B cell (primary cell): ENCODE data around the gene EYS.

Experiments
- EZH2 ChIP-seq: IDR thresholded peaks from 2 replicates; pipeline ENCODE4 v1.6.1; 2012; ENCODE audit warnings: borderline replicate concordance, low read depth, mild to moderate bottlenecking, moderate library complexity, low read length; ENCODE audit not compliant: insufficient read depth, poor library complexity, severe bottlenecking
- TF ChIP-seq, protein P1 (sequence below): fragments of 200-600 bp; IDR thresholded peaks from one replicate; pipeline ENCODE4 v1.8.0; 2022; ENCODE audit warnings: antibody characterized with exemption, mild to moderate bottlenecking

DNA sequence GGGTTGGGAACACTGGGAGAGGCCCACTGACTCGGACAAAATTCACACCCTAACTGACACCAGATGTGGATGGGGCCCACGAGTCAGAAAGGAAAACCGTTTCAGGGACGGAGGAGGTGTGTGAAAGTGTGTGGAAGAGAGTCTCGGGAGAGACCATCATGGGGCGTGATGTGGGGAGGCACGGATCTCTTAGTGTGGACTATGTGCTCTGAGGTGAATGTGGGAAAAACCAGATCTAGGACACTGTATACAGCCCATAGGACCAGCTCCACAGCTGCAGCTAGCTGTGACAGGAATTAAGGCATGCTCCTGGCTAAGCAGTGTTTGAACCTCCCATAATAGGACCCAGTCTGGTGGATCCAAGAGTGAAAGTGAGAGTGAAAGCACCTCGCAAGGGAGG lies 1380.1 kb downstream of the EYS start:
- TF ChIP-seq, protein P1, sequence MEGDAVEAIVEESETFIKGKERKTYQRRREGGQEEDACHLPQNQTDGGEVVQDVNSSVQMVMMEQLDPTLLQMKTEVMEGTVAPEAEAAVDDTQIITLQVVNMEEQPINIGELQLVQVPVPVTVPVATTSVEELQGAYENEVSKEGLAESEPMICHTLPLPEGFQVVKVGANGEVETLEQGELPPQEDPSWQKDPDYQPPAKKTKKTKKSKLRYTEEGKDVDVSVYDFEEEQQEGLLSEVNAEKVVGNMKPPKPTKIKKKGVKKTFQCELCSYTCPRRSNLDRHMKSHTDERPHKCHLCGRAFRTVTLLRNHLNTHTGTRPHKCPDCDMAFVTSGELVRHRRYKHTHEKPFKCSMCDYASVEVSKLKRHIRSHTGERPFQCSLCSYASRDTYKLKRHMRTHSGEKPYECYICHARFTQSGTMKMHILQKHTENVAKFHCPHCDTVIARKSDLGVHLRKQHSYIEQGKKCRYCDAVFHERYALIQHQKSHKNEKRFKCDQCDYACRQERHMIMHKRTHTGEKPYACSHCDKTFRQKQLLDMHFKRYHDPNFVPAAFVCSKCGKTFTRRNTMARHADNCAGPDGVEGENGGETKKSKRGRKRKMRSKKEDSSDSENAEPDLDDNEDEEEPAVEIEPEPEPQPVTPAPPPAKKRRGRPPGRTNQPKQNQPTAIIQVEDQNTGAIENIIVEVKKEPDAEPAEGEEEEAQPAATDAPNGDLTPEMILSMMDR = no peak
- no peak for TF ChIP-seq EZH2
